NCI-H2081 (cell line): ENCODE results near the gene C19orf44.

Experiments used
- DNase-seq, 2 experiments: peaks; one replicate each; lab custom pipeline; 2025; lab: John Stamatoyannopoulos, UW

The C19orf44 gene

GRCh38 chr19:16518061-16518460 is 21.9 kb downstream of the C19orf44 start:
- DNase-seq, result no peak

- no peak for DNase-seq
Measured at GRCh38 chr19:16518483-16519229, 22.5 kb downstream of the C19orf44 start.

GRCh38 chr19:16519230-16519687 is 23.1 kb downstream of the C19orf44 start:
- DNase-seq, result peak in 1 of 2 experiments; percentile 20

- no peak for DNase-seq
Measured at GRCh38 chr19:16520074-16520973, 24.1 kb downstream of the C19orf44 start.

DNA sequence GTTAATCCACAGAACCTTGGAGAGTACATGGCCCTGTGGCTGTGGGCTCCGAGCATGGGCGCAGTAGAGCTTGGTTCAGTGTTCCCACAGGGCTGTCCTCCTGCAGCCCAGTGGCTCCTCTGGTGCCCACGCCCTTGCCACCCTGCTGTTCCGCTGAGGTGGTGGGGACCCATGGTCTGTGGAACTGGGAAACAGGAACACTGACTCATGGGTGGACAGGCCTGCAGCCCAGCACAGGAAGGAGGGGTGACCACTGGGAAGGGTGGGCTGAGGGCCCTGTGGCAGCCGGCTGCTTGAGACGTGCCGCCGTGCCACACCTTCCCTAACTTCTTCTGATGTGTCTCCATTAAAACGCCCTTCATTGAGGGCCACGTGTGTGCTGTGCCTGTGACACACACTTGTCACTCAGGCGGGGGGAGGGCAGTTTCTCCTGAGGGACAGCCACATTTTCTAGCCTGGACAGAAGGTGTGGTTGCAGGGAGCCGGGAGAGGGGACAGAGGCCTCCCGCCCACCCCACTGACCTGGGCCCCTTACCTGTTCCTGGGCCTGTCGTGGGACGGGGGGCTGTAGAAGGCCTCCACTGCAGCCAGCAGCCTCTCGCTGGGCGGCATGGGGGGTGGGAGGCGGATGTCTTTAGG is 24.9 kb downstream of the C19orf44 start:
- no peak for DNase-seq

DNA sequence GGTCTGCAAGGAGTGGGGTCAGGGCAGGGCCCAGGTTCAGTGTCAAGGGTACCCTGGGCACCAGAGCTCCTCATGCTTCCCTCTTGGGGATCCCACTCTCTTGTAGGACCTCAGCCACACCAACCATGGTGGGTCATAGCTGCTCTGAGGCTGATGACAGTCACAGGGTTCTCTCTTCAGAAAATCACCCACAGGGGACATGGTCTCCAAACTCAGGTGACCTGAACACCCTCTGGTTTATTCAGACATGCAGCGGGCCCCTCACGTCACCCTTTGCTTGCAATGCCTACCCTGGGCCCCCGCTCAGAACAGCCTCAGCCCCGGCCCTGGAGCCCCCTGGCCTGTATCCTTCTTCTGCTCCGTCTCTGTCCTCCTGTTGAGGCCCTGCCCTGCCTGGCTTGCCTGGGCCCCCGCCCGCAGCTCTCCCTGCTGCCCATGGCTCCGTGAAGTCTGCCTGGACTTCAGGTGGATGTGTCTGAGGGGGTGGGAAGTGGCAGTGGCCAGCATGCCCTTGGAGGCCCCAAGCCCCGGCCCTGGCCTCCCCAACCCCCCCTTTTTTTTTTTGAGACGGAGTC is 25.6 kb downstream of the C19orf44 start:
- DNase-seq, result no peak

DNA sequence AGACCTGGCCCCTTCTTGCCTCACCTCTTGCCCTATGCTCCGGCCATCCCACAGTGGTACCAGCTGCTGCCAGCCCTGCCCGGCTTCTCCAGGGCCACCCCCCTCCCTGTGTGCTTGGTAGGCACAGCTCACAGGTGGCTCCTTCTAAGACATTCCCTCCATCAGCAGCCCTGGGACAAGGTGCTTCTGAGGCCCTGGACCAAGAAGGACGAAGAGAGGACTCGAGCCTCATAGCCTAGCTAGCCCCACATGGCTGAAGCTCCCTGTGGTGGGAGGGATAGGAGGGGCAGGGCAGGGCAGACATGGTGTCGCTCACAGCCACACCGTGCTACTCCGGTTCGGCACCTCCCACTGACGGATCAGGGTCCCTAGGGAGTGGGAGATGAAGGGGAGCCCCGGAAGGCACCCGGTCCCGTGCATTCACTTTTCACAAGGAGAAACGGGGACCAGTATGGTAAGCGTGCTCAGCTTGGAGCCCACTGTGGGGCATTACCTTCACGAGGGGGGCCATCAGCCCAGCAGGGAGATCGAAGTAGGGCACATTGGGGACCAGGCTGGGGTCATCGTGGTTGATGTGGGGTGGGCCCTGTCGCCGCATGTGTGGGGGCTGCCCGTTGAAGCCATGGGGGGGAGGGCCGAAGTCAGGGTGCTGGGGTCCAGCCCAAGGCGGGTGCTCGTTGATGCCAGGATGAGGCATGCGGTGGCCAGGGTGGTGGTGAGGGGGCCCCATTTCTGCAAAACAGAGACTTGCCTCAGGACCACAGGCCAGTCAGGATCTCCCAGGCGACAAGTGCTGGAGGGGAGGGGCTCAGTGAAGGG is 26.6 kb downstream of the C19orf44 start:
- DNase-seq, result no peak

- DNase-seq, result no peak
Measured at GRCh38 chr19:16524991-16525734, 29.0 kb downstream of the C19orf44 start.

GRCh38 chr19:16525751-16526481 is 29.7 kb downstream of the C19orf44 start:
- DNase-seq, result no peak

DNA sequence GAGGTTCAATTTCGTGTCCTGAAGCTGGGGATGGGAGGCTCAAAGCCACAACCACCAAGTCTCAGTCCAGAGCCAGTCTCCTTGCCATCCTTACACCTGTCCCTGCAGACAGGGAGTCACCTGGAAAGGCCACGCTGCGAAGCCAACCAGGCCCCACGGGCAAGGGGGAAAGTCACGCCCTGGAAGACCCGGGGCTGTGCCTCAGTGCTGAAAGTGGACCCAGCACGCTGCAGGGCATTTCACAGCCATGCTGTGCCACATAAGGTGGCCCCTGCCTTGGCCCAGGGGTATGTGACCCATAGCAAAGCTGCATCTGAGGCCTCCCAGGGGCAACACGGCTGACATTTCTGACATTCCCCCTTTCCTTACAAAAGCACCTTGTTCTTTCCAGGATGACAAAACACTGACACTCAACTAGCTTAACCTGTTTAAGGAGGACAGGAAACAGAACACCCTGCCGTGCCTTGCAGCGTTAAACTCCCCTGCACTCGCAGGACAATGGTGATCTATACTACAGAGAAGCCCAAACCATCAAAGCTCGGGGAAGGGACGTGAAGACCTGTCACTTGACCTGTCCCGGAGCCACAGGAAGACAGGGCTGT is 31.2 kb downstream of the C19orf44 start:
- no peak for DNase-seq

DNA sequence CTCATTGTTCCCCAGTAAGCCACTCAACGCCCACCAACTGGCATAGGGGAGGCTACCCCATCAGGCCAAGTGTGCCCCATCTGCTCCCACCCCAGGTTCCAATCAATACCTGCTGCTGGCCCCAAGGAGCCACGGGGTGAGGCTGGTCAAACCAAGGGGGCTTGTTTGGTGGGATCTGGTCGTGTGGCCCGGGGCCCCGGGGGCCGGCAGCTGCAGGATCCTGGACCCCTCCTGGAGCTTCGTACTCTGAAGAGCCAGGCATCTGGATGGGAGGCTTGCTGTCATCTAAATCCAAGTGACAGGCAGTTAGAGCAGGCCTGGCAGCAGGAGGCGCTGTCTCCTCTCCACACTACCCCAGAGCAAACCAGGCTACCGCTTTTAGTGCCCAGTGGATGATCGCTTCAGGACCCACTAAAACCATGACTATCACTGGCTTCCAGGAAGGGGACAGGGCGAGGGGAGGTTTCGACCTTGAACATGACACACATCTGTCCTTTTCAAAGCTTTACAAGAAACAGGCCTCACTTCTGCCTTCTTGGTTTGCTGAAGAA is 31.9 kb downstream of the C19orf44 start:
- DNase-seq, result no peak

- DNase-seq, result no peak
Measured at GRCh38 chr19:16529466-16530144, 33.4 kb downstream of the C19orf44 start.

DNA sequence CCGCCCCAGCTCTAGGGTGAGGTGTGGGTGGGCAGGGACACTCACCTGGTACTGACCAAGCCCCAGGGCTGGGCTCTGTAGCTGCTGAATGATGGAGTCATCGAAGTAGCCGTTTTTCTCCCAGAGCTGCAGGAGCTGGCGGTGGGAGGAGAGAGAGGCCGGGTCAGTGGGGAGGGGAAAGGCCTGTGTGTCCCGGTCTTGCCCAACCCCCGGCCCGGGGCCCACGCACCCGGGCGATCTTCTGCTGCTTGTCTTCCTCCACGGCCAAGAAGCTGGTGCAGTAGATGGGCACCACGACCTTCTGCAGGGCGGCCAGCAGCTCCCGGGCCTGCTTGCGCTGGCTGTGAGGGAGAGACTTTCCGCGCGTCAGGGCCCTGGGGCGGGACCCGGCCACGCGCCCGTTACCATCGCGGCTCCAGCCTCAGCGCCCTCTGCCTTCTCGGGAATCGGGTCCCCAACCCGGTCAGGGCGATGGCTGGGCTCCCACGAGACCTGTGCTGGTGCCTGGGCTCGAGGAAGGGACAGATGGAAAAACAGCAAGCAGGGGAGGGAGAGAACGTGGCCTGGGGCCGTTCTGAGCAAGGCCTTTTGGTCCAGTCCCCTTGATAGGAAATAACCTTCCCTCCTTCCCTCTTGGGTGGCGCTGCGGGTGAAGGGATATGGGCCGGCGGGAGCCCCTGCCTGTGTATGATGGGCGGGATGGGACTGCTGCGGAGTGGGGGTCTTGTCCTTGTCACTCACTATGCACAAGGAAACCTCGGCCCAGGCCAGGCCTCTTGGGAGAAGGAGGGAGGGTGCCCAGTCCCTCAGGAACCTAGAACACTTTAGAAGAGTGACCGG is 34.6 kb downstream of the C19orf44 start:
- no peak for DNase-seq

GRCh38 chr19:16531380-16531669 is 35.1 kb downstream of the C19orf44 start:
- no peak for DNase-seq

- no peak for DNase-seq
Measured at GRCh38 chr19:16532440-16533234, 36.4 kb downstream of the C19orf44 start.

DNA sequence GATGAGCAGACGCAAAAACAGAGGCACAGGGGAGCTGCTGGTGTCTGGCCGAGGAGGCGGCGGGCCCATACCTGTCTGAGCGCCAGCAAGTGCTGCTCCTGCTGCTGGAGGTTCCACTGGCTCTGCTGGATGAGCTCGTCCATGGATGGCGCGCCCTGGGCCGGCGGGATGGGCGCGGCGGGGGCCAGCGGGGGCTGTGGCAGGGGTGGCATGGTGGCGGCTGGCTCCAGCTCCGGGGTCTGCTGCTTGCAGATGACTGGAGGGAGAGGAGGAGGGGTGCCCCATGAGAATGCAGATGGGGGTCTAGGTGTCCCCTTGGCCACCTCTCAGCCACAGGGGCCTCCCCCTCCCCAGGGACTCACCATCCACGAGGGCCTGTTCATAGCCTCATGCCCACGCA is 39.2 kb downstream of the C19orf44 start:
- no peak for DNase-seq

DNA sequence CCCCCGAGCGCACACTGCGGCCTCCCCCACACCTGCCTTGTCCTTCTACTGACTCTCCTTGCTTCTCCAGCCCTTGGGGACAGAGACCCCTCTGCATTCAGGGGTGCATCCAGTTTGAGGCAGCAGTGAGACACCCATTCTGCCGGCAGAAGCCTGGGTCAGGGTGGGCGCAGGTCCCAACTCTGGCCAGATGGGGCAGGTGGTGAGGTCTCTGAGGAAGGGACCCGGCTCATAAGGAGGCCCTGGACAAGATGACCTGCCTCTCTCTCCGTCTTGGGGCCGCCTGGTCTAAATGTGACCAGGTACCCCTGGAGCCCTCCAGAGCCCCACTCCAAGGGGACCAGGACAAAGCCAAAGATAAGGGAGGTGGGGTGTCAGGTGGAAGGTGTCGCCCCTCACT is 39.9 kb downstream of the C19orf44 start:
- DNase-seq, result no peak
